Activated T-helper 1 cell treated with anti-CD3 and anti-CD28 coated beads, Interleukin-12 subunit alpha, Interleukin-12 subunit beta, Interleukin-2, Interleukin-4 antibody, amounts not matched to agents 30 ng/mL and 10 ng/mL and 1 ng/mL, durations not matched to agents 14 hours and 24 hours and 36 hours (primary cell): Measurements from ENCODE around the gene GLCCI1. TPM values are rescaled to one million over a fixed set of nuclear protein-coding genes. Genes with fewer than 3 reads are reported as not detected.
"Not testable (repeated sequence)": the region's sequence is repeated elsewhere in the genome, so short reads cannot be mapped to it uniquely, and the experiment has no call there.

Experiments used
- DNase-seq: peaks from one replicate; pipeline ENCODE4 v3.0.0; 2021; ENCODE audit warnings: low spot score
- H3K27ac Mint-ChIP-seq: one replicate; pipeline ENCODE4 v1.8.0; 2021; ENCODE audit warnings: mild to moderate bottlenecking, mixed read lengths
- H3K27me3 Mint-ChIP-seq: one replicate; pipeline ENCODE4 v1.8.0; 2022; ENCODE audit warnings: mild to moderate bottlenecking, moderate library complexity, mixed read lengths; ENCODE audit not compliant: insufficient read depth
- H3K36me3 Mint-ChIP-seq: one replicate; pipeline ENCODE4 v1.8.0; 2021; ENCODE audit warnings: low read depth, mixed read lengths
- H3K4me1 Mint-ChIP-seq: one replicate; pipeline ENCODE4 v1.8.0; 2021; ENCODE audit warnings: low read depth, mixed read lengths
- H3K4me3 Mint-ChIP-seq: one replicate; pipeline ENCODE4 v1.8.0; 2021; ENCODE audit warnings: mild to moderate bottlenecking, moderate library complexity, mixed read lengths
- H3K9me3 Mint-ChIP-seq: one replicate; pipeline ENCODE4 v1.8.0; 2021; ENCODE audit warnings: mixed read lengths
- intact Hi-C: fragments of 100-400 bp; cut with micrococcal nuclease; formaldehyde crosslinking; loops from one replicate; pipeline ENCODE4 v1.15.1; 2024
- total RNA-seq: library from RNA; stranded (reverse); gene quantifications from 2 replicates; pipeline ENCODE4 v1.2.3, GENCODE V29; 2022

The GLCCI1 gene
- total RNA-seq, 1 donor from 2014 or later: 13.4 TPM

DNA sequence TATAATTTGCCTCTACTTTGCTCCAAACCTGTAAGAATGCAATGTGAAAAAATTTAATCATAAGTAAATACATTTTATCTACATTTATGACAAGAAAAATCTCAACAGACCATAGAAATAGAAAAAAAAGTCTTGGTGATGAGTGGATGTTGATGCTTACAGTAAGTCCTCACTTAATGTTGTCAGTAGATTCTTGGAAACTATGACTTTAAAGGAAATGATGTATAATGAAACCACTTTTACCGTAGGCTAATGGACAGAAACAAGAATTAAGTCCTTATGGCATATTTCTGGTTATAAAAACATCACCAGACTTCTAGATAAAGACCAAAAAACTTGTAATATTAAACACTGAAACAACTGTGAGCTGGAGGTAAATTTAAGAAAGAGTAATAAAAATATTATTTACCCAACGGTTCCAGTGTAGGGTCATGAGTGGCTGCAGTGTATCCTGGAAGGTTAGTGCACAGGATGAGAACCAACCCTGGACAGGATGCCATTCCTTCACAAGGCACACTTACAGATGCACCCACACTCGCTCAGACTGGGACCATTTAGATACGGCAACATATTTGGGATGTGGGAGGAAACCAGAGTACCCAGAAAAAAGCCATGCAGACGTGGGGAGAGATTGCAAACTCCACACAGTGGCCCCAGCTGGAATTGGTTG lies 76.3 kb downstream of the GLCCI1 start:
- intact Hi-C loops: loop anchor here (2.0 to 10.0 kb wide), 4 partner anchors 37 to 450 kb away; partner anchors contain the start of genes GLCCI1 and UMAD1
- Mint-ChIP-seq H3K4me3 (peak overlapping the region; percentile 58), H3K27me3 (no peaks in the 10 kb centered on the region), H3K27ac (peak overlapping the region; percentile 86), H3K4me1 (peaks cover 80% of the 10 kb centered on the region), H3K9me3 (peaks cover 17% of the 10 kb centered on the region), H3K36me3 (peaks cover 50% of the 10 kb centered on the region)
- no peak for DNase-seq

- peaks cover 13% of the 10 kb centered on the region for H3K9me3 Mint-ChIP-seq
- not testable (repeated sequence) for H3K4me3 Mint-ChIP-seq, DNase-seq, H3K27me3 Mint-ChIP-seq, H3K27ac Mint-ChIP-seq
- H3K36me3 Mint-ChIP-seq: peaks cover 45% of the 10 kb centered on the region
- peaks cover 58% of the 10 kb centered on the region for H3K4me1 Mint-ChIP-seq
- intact Hi-C loops: loop anchor here (5.0 to 10.0 kb wide), 2 partner anchors 34 to 453 kb away; no protein-coding TSS in a partner anchor
These were observed 79.5 kb downstream of the GLCCI1 start for GRCh38 chr7:8048067-8048466.

- Mint-ChIP-seq H3K36me3 (peaks cover 24% of the 10 kb centered on the region), H3K4me3 (no peak overlapping the region), H3K9me3 (peaks cover 4% of the 10 kb centered on the region), H3K27me3 (no peaks in the 10 kb centered on the region), H3K4me1 (peaks cover 26% of the 10 kb centered on the region), H3K27ac (no peak overlapping the region)
- no peak for DNase-seq
- intact Hi-C loops: no loop called here
These were observed 82.8 kb downstream of the GLCCI1 start for GRCh38 chr7:8051373-8051772.

GRCh38 chr7:8051998-8052397 lies 83.4 kb downstream of the GLCCI1 start:
- no peak overlapping the region for H3K4me3 Mint-ChIP-seq
- no peaks in the 10 kb centered on the region for H3K9me3 Mint-ChIP-seq
- DNase-seq: no peak
- intact Hi-C loops: no loop called here
- H3K36me3 Mint-ChIP-seq: peaks cover 24% of the 10 kb centered on the region
- H3K4me1 Mint-ChIP-seq: peaks cover 21% of the 10 kb centered on the region
- no peaks in the 10 kb centered on the region for H3K27me3 Mint-ChIP-seq
- no peak overlapping the region for H3K27ac Mint-ChIP-seq

DNA sequence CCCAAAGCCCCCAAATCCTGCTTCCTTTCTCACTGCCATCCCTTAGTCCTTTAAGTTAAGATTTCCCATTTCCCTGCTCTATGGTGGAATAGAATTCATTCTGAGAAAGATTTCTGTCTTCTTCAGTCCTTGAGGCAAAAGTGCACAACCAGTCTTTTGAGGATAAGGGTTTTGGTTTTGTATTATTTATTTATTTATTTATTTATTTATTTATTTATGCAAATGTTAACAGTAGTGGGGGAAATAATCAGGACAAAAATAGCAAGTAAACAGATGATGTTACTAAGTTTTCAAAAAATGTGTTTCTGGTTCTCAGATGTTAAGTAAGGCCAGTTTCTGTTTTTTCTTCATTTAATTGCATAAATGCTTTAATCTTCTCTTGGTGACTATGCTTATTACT lies 84.2 kb downstream of the GLCCI1 start:
- Mint-ChIP-seq H3K4me1 (peaks cover 18% of the 10 kb centered on the region), H3K4me3 (no peak overlapping the region), H3K27me3 (no peaks in the 10 kb centered on the region), H3K27ac (no peak overlapping the region), H3K9me3 (no peaks in the 10 kb centered on the region), H3K36me3 (peaks cover 30% of the 10 kb centered on the region)
- no peak for DNase-seq
- intact Hi-C loops: no loop called here

DNA sequence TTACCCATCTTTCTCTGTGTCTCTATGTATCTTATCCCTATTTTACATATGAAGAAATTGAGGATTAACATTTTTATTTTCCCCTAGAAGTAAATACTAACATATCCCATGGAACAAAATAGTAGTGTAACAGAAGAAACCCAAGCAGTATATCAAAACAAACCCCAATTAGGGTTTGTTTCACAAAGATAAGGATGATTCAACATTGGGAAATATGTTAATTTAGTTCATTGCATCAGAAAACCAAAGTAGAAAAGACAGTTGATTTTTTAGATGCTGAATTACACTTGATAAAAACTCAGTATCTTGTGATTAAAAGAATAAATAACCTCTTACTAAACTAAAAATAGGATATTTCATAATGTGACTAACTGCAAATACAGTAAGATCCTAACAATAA lies 87.8 kb downstream of the GLCCI1 start:
- DNase-seq: no peak
- Mint-ChIP-seq H3K4me1 (peaks cover 10% of the 10 kb centered on the region), H3K36me3 (peaks cover 31% of the 10 kb centered on the region), H3K9me3 (no peaks in the 10 kb centered on the region), H3K27ac (no peak overlapping the region), H3K27me3 (no peaks in the 10 kb centered on the region), H3K4me3 (no peak overlapping the region)
- intact Hi-C loops: no loop called here

DNA sequence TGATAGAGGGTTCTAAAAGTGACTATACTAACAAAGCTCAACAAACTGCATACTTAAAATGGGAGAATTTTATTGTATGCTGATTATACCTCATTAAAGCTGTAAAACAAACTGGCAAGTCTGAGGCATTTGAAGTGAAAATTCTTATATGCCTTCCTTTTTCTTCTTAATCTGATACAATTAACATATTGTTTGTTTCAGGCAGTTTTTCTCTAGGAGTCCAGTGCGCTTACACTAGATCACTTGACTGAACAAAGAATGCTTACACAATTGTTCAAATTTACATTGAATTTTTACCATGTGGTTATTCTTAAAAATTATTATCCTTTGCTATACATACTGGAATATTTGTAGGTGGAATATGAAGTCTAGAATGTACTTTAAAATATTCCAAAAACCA lies 89.0 kb downstream of the GLCCI1 start:
- Mint-ChIP-seq H3K4me1 (peaks cover 6% of the 10 kb centered on the region), H3K36me3 (peaks cover 29% of the 10 kb centered on the region), H3K4me3 (no peak overlapping the region), H3K27ac (no peak overlapping the region), H3K9me3 (peaks cover 2% of the 10 kb centered on the region), H3K27me3 (no peaks in the 10 kb centered on the region)
- no peak for DNase-seq
- intact Hi-C loops: no loop called here

GRCh38 chr7:8058322-8058721 lies 89.7 kb downstream of the GLCCI1 start:
- Mint-ChIP-seq H3K4me1 (peaks cover 6% of the 10 kb centered on the region), H3K27ac (no peak overlapping the region), H3K36me3 (peaks cover 32% of the 10 kb centered on the region), H3K9me3 (peaks cover 5% of the 10 kb centered on the region), H3K27me3 (no peaks in the 10 kb centered on the region), H3K4me3 (no peak overlapping the region)
- DNase-seq: no peak
- intact Hi-C loops: no loop called here

- H3K36me3 Mint-ChIP-seq: peaks cover 34% of the 10 kb centered on the region
These were observed 90.3 kb downstream of the GLCCI1 start for GRCh38 chr7:8058852-8059251.

GRCh38 chr7:8060241-8060640 lies 91.6 kb downstream of the GLCCI1 start:
- Mint-ChIP-seq H3K27ac (no peak overlapping the region), H3K4me1 (peaks cover 17% of the 10 kb centered on the region), H3K9me3 (peaks cover 17% of the 10 kb centered on the region), H3K4me3 (no peak overlapping the region), H3K27me3 (no peaks in the 10 kb centered on the region), H3K36me3 (peaks cover 43% of the 10 kb centered on the region)
- DNase-seq: no peak
- intact Hi-C loops: no loop called here

More at GRCh38 chr7:8058852-8059251, 90.3 kb downstream of the GLCCI1 start:
- no peak overlapping the region for H3K4me3 Mint-ChIP-seq
- no peaks in the 10 kb centered on the region for H3K27me3 Mint-ChIP-seq
- H3K27ac Mint-ChIP-seq: no peak overlapping the region
- peaks cover 11% of the 10 kb centered on the region for H3K4me1 Mint-ChIP-seq
- intact Hi-C loops: no loop called here
- H3K9me3 Mint-ChIP-seq: peaks cover 9% of the 10 kb centered on the region
- no peak for DNase-seq

- H3K4me1 Mint-ChIP-seq: peaks cover 11% of the 10 kb centered on the region
- H3K27me3 Mint-ChIP-seq, H3K27ac Mint-ChIP-seq, DNase-seq, H3K4me3 Mint-ChIP-seq, intact Hi-C loops: not testable (repeated sequence)
- peaks cover 37% of the 10 kb centered on the region for H3K36me3 Mint-ChIP-seq
- H3K9me3 Mint-ChIP-seq: peaks cover 22% of the 10 kb centered on the region
These were observed 94.7 kb downstream of the GLCCI1 start for GRCh38 chr7:8063300-8063699.

DNA sequence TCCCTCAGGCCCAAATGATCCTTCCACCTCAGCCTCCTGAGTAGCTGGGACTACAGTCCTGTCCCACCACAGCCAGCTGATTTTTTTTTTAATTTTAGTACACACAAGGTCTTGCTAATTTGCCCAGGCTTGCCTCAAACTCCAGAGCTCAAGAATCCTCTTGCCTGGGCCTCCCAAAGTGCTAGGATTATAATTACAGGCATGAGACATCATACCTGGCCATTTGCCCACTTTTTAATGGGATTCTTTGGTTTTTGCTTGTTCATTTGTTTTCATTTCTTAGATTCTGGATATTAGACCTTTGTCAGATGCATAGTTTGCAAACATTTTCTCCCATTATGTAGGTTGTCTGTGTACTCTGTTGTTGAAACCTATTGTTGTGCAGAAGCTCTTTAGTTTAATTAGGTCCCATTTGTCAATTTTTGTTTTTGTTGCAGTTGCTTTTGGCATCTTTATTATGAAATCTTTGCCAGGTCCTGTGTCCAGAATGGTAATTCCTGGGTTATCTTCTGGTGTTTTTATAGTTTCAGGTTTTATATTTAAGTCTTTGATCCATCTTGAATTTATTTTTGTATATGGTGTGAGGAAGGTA lies 95.2 kb downstream of the GLCCI1 start:
- no peak overlapping the region for H3K27ac Mint-ChIP-seq
- H3K4me3 Mint-ChIP-seq: no peak overlapping the region
- intact Hi-C loops: no loop called here
- peaks cover 37% of the 10 kb centered on the region for H3K36me3 Mint-ChIP-seq
- H3K9me3 Mint-ChIP-seq: peaks cover 22% of the 10 kb centered on the region
- no peak for DNase-seq
- peaks cover 16% of the 10 kb centered on the region for H3K4me1 Mint-ChIP-seq
- H3K27me3 Mint-ChIP-seq: no peaks in the 10 kb centered on the region

DNA sequence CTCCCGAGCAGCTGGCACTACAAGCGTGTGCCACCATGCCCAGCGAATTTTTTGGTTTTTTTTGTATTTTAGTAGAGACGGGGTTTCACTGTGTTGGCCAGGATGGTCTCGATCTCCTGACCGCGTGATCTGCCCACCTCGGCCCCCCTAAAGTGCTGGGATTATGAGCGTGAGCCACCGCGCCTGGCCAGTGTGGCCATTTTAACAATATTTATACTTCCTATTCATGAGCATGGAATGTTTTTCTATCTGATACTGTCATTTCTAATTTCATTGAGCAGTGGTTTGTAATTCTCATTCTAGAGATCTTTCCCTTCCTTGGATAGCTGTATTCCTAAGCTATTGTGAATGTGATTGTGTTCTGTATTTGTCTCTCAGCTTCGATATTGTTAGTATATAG lies 96.2 kb downstream of the GLCCI1 start:
- intact Hi-C loops: no loop called here
- no peak for DNase-seq
- no peak overlapping the region for H3K27ac Mint-ChIP-seq
- H3K36me3 Mint-ChIP-seq: peaks cover 37% of the 10 kb centered on the region
- no peaks in the 10 kb centered on the region for H3K27me3 Mint-ChIP-seq
- H3K4me1 Mint-ChIP-seq: peaks cover 17% of the 10 kb centered on the region
- no peak overlapping the region for H3K4me3 Mint-ChIP-seq
- peaks cover 22% of the 10 kb centered on the region for H3K9me3 Mint-ChIP-seq
